ENCODE data around the gene ZMYND10. TPM values are rescaled to one million over a fixed set of nuclear protein-coding genes. Genes with fewer than 3 reads are reported as not detected.

The ZMYND10 gene
- total and polyA plus RNA-seq, 9 of the 15 experiments (the other 6 are each of a cell fraction or from before 2014, with no cell fraction given) = 0.20 to 2.8 (median 0.70) TPM

- no peak for TF ChIP-seq PHF20 (IDR thresholded peaks at IDR 0.05; ENCODE audit: partially characterized antibody)
- TF ChIP-seq MYC (IDR thresholded peaks at IDR 0.05; ENCODE audit: low read depth, low read length) = peak; percentile 80
- TF ChIP-seq MYC (CRISPR knock-in tag; IDR thresholded peaks at IDR 0.05; ENCODE audit: borderline replicate concordance, low read depth) = no peak
- no peak for TF ChIP-seq ZNF146 (CRISPR knock-in tag; IDR thresholded peaks at IDR 0.05; ENCODE audit: unreplicated experiment)
- no peak for TF ChIP-seq KDM5B (IDR thresholded peaks at IDR 0.05; ENCODE audit: insufficient replicate concordance, low read depth, low read length)
- TF ChIP-seq ZNF134 (CRISPR knock-in tag; conservative IDR thresholded peaks at IDR 0.05) = no peak
- no peak for TF ChIP-seq YY1 (IDR thresholded peaks at IDR 0.05; ENCODE audit: borderline replicate concordance in 1 of 3, control insufficient read depth in 1 of 3, extremely low read depth in 1 of 3, insufficient read depth in 3 of 3, insufficient read length in 1 of 3, insufficient replicate concordance in 2 of 3, low read depth in 1 of 3, low read length in 2 of 3)
- TF ChIP-seq CHAMP1 (IDR thresholded peaks at IDR 0.05) = no peak
- no peak for TF ChIP-seq HBP1 (CRISPR knock-in tag; IDR thresholded peaks at IDR 0.05)
- TF ChIP-seq DPF2 (IDR thresholded peaks at IDR 0.05) = no peak
- TF ChIP-seq ZNF518B (CRISPR knock-in tag; IDR thresholded peaks at IDR 0.05) = no peak
- TF ChIP-seq ZNF75A (CRISPR knock-in tag; IDR thresholded peaks at IDR 0.05) = no peak
- no peak for TF ChIP-seq GABPB2 (CRISPR knock-in tag; conservative IDR thresholded peaks at IDR 0.05)
- TF ChIP-seq ZBTB49 (CRISPR knock-in tag; IDR thresholded peaks at IDR 0.05; ENCODE audit: borderline replicate concordance) = no peak
- no peak for TF ChIP-seq FUS (optimal IDR thresholded peaks at IDR 0.05; ENCODE audit: low read depth, low read length)
- no peak for TF ChIP-seq CREB3 (tag; conservative IDR thresholded peaks at IDR 0.05; ENCODE audit: low read depth)
Observed at GRCh38 chr3:50320853-50321335, 24.6 kb downstream of the ZMYND10 start (continued).

All from K562 (cell line).